MCF 10A (cell line): ENCODE results near the gene TUBB2A. TPM values are rescaled to one million over a fixed set of nuclear protein-coding genes. Genes with fewer than 3 reads are reported as not detected.
A peak's percentile ranks its signal among the peaks of the same experiment; 100 is the strongest.
"Not testable (repeated sequence)": the region's sequence is repeated elsewhere in the genome, so short reads cannot be mapped to it uniquely, and the experiment has no call there.

ENCODE experiments used
- BruUV-seq: library from RNA; stranded (reverse); fragments of 400-500 nt; replicated peaks from 2 replicates; lab custom pipeline; 2021; lab: Mats Ljungman, UMichigan
- CTCF ChIA-PET: fragments of 300-600 bp; sonication (Branson Sonifier 250); formaldehyde crosslinking; extraction: SDS; loops from one replicate; lab custom pipeline; 2021; ENCODE audit warnings: antibody characterized with exemption, inconsistent platforms; lab: Yijun Ruan, JAX
- POLR2A ChIA-PET: fragments of 300-600, 350-650 bp; sonication (Branson Sonifier 250); formaldehyde crosslinking; extraction: SDS; loops from one replicate; lab custom pipeline; 2020; ENCODE audit warnings: antibody characterized with exemption, inconsistent platforms; lab: Yijun Ruan, JAX
- DNase-seq: peaks from one replicate; pipeline ENCODE4 v3.0.0-alpha.2; 2018; ENCODE audit not compliant: unreplicated experiment
- H3K27ac Mint-ChIP-seq: one replicate; pipeline ENCODE4 v1.8.0; 2022; ENCODE audit warnings: mild to moderate bottlenecking, low read depth, mixed read lengths; ENCODE audit not compliant: unreplicated experiment
- H3K27me3 Mint-ChIP-seq: one replicate; pipeline ENCODE4 v1.8.0; 2022; ENCODE audit warnings: mixed read lengths; ENCODE audit not compliant: insufficient read depth, unreplicated experiment
- H3K36me3 Mint-ChIP-seq: one replicate; pipeline ENCODE4 v1.8.0; 2022; ENCODE audit warnings: mild to moderate bottlenecking, moderate library complexity, mixed read lengths; ENCODE audit not compliant: insufficient read depth, unreplicated experiment
- H3K4me1 Mint-ChIP-seq: one replicate; pipeline ENCODE4 v1.8.0; 2022; ENCODE audit warnings: mixed read lengths; ENCODE audit not compliant: insufficient read depth, unreplicated experiment
- H3K4me3 Mint-ChIP-seq: one replicate; pipeline ENCODE4 v1.8.0; 2022; ENCODE audit warnings: mild to moderate bottlenecking, moderate library complexity, mixed read lengths; ENCODE audit not compliant: unreplicated experiment
- H3K9me3 Mint-ChIP-seq: one replicate; pipeline ENCODE4 v1.8.0; 2022; ENCODE audit warnings: mixed read lengths; ENCODE audit not compliant: unreplicated experiment
- intact Hi-C: fragments of 100-400 bp; cut with micrococcal nuclease; formaldehyde crosslinking; loops from 2 replicates; pipeline ENCODE4 v1.14.1; 2022
- total RNA-seq: library from RNA; stranded (reverse); gene quantifications from 2 replicates; pipeline ENCODE4 v1.2.3, GENCODE V29; 2022
- TF ChIP-seq, protein P1 (sequence below): fragments of 200-600 bp; IDR thresholded peaks from one replicate; pipeline ENCODE4 v1.8.0; 2022; ENCODE audit warnings: antibody characterized with exemption, mild to moderate bottlenecking; ENCODE audit not compliant: unreplicated experiment

The TUBB2A gene
- total RNA-seq, 1 experiment from 2014 or later: 13.3 TPM

DNA sequence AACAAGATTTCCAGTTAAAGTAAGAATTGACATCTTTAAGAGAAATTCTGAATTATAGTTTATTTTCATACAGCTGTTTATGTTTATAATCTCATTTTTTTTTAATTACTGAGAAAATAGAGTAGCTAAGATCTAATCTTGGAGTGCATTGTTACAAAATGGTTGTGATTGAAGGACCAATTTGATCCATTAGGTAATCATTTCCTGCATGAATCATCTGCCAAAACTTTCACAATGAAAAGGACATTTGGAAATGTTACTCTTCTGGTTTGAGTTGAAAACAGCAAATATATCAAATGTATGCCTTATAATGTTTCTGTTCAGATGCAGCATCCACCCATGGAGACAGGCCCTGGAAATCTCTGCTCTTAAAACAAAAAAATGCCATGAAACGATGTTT is 19.0 kb downstream of the TUBB2A start:
- no peaks in the 10 kb centered on the region for H3K27me3 Mint-ChIP-seq
- CTCF ChIA-PET: interaction anchor here (0.6 to 2.2 kb wide), 7 partner anchors 11 to 352 kb away, joined by 3 to 10 read pairs (median 3); no protein-coding TSS in a partner anchor
- H3K4me1 Mint-ChIP-seq: peaks cover 13% of the 10 kb centered on the region
- H3K27ac Mint-ChIP-seq: no peak overlapping the region
- BruUV-seq: no TSS peak
- H3K4me3 Mint-ChIP-seq: no peak overlapping the region
- H3K9me3 Mint-ChIP-seq: no peaks in the 10 kb centered on the region
- peak; percentile 57 for DNase-seq
- TF ChIP-seq, protein P1, sequence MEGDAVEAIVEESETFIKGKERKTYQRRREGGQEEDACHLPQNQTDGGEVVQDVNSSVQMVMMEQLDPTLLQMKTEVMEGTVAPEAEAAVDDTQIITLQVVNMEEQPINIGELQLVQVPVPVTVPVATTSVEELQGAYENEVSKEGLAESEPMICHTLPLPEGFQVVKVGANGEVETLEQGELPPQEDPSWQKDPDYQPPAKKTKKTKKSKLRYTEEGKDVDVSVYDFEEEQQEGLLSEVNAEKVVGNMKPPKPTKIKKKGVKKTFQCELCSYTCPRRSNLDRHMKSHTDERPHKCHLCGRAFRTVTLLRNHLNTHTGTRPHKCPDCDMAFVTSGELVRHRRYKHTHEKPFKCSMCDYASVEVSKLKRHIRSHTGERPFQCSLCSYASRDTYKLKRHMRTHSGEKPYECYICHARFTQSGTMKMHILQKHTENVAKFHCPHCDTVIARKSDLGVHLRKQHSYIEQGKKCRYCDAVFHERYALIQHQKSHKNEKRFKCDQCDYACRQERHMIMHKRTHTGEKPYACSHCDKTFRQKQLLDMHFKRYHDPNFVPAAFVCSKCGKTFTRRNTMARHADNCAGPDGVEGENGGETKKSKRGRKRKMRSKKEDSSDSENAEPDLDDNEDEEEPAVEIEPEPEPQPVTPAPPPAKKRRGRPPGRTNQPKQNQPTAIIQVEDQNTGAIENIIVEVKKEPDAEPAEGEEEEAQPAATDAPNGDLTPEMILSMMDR: no peak
- POLR2A ChIA-PET: interaction anchor here (0.9 to 1.3 kb wide), 2 partner anchors 17 to 113 kb away, joined by 3 to 4 read pairs; no protein-coding TSS in a partner anchor
- H3K36me3 Mint-ChIP-seq: peaks cover 25% of the 10 kb centered on the region
- intact Hi-C loops: no loop called here

DNA sequence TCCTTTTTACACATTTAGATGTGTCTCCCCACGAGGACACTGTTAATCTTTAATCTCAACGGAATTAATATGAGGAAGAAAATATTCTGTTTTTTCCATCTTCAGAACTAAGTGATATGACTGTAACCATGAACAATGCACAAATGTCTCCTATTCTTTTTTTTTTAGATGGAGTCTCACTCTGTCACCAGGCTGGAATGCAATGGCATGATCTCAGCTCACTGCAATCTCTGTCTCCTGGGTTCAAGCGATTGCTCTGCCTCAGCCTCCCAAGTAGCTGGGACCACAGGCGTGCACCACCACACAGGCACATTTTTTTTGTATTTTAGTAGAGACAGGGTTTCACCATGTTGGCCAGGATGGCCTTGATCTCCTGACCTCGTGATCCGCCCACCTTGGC is 19.5 kb downstream of the TUBB2A start:
- ChIA-PET CTCF (interaction anchor here (0.6 to 0.8 kb wide), 3 partner anchors 113 to 353 kb away, joined by 3 to 4 read pairs (median 3); no protein-coding TSS in a partner anchor), POLR2A (interaction anchor here (0.9 to 1.3 kb wide), 2 partner anchors 17 to 113 kb away, joined by 3 to 4 read pairs; no protein-coding TSS in a partner anchor)
- DNase-seq, BruUV-seq, intact Hi-C loops, H3K27ac Mint-ChIP-seq, H3K27me3 Mint-ChIP-seq, H3K9me3 Mint-ChIP-seq, H3K4me3 Mint-ChIP-seq: not testable (repeated sequence)
- Mint-ChIP-seq H3K36me3 (peaks cover 25% of the 10 kb centered on the region), H3K4me1 (peaks cover 13% of the 10 kb centered on the region)

DNA sequence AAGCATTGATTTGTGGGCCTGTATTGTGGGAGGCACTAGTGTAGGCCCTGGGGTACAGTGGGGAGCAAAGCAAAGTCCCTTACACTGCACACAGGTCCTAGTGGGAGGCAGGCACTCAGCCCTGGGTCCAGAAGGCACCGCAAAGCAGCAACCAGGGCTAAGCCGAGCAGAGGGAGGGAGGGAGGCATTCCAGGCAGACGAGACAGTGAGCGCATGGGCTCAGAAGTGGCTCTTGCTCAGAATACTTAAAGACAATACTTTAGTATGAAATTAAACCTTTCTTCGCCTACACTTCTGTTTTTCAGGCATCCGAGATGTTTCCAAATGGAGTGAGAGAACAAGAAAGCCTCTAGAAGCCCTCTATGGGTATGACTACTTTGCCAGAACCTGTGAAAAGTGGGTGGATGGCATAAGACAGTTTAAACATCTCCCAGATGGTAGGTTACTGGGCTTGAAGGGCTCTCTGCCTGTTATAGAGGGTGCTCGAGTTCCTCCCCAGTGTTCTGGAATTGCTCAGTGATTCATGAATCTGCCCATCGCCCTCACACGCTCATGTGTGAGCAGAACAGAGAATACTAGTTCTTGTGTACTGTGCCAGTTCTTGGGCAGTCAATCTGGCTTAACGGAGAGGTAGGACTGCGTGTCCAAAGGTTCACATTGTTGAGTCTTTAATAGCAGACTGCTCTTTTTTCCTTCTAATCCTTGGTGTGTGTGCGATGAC is 20.1 kb downstream of the TUBB2A start:
- TF ChIP-seq, protein P1: no peak
- intact Hi-C loops: no loop called here
- Mint-ChIP-seq H3K27ac (no peak overlapping the region), H3K36me3 (peaks cover 30% of the 10 kb centered on the region), H3K9me3 (no peaks in the 10 kb centered on the region), H3K27me3 (no peaks in the 10 kb centered on the region), H3K4me1 (peaks cover 13% of the 10 kb centered on the region), H3K4me3 (no peak overlapping the region)
- POLR2A ChIA-PET: interaction anchor here (0.8 kb wide), 1 partner anchor 10 kb away, joined by 3 read pairs; no protein-coding TSS in a partner anchor
- DNase-seq: no peak
- BruUV-seq: no TSS peak
- CTCF ChIA-PET: no interaction called here

DNA sequence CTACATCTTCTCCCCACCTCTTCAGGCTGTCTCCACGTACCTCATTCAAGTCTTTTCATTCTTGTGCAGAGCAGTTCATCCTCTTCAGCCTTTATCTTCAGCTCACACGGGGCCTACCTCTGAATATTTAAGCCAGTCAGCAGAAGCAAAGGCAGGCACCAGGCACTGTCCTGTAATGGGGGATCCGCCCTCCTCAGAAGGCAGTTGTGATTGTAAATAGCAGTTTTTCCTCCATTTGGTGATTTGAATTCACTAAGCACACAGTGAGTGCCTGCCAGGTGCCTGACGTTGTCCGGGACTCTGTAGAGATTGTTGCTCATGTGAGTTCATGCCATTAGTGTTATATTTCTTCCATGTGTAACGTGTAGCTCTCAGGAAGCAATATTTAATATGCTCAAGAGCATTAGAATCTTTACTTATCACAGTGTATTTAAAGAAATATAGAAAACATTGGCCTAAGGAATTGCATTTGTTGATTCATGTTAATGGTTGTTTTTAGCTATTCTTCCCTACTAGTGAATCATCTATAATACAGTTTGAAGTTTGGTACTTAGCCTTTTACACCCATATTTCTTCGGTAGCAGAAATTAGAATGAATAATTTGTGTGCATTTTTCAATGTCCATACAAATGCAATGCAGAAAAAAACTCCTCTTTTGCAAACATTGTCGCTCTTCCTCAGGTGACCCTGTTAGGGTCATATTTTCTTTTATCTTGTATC is 20.9 kb downstream of the TUBB2A start:
- DNase-seq: no peak
- Mint-ChIP-seq H3K4me1 (peaks cover 13% of the 10 kb centered on the region), H3K4me3 (no peak overlapping the region), H3K36me3 (peaks cover 31% of the 10 kb centered on the region), H3K9me3 (no peaks in the 10 kb centered on the region), H3K27me3 (no peaks in the 10 kb centered on the region), H3K27ac (no peak overlapping the region)
- intact Hi-C loops: no loop called here
- TF ChIP-seq, protein P1: no peak
- BruUV-seq: no TSS peak
- POLR2A ChIA-PET: interaction anchor here (0.8 kb wide), 1 partner anchor 9 kb away, joined by 3 read pairs; no protein-coding TSS in a partner anchor
- CTCF ChIA-PET: no interaction called here
